ENCODE data around the gene RAB44.

- TF ChIP-seq YY1 (IDR thresholded peaks at IDR 0.05; ENCODE audit: insufficient read depth, insufficient read length) (no peak), SUZ12 (IDR thresholded peaks at IDR 0.05; ENCODE audit: extremely low read depth, insufficient read depth, insufficient read length) (no peak)
These were observed 45.8 kb upstream of the RAB44 start for GRCh38 chr6:36651659-36652379.
